22Rv1 (cell line): Measurements from ENCODE around the gene LRRC4B.

Experiments
- H3K27ac ChIP-seq: fragments of 450-650 bp; 2 replicates; pipeline ENCODE4 v1.5.1; 2017
- CTCF ChIP-seq: fragments of 450-650 bp; IDR thresholded peaks from 2 replicates; pipeline ENCODE4 v1.5.1; 2017; ENCODE audit warnings: mild to moderate bottlenecking
- ZFX ChIP-seq: fragments of 450-650 bp; IDR thresholded peaks from 2 replicates; pipeline ENCODE4 v1.6.1; 2017; ENCODE audit warnings: antibody characterized with exemption, borderline replicate concordance

LRRC4B gene

GRCh38 chr19:50559636-50560035 is 8.6 kb downstream of the LRRC4B start:
- H3K27ac ChIP-seq, result no peak overlapping the region
- no peak for TF ChIP-seq CTCF

GRCh38 chr19:50558449-50558848 is 9.8 kb downstream of the LRRC4B start:
- TF ChIP-seq ZFX (no peak), CTCF (no peak)
- no peak overlapping the region for H3K27ac ChIP-seq

GRCh38 chr19:50558039-50558438 is 10.2 kb downstream of the LRRC4B start:
- TF ChIP-seq ZFX, result no peak
- no peak for TF ChIP-seq CTCF

GRCh38 chr19:50557009-50557613 is 11.1 kb downstream of the LRRC4B start:
- TF ChIP-seq ZFX (no peak), CTCF (no peak)
- no peak overlapping the region for H3K27ac ChIP-seq

More at GRCh38 chr19:50558039-50558438, 10.2 kb downstream of the LRRC4B start:
- no peak overlapping the region for H3K27ac ChIP-seq

- TF ChIP-seq CTCF (peak; percentile 99), ZFX (no peak)
- H3K27ac ChIP-seq, result no peak overlapping the region
These were observed 11.8 kb downstream of the LRRC4B start for GRCh38 chr19:50556282-50557008.

GRCh38 chr19:50555450-50556281 is 12.6 kb downstream of the LRRC4B start:
- no peak overlapping the region for H3K27ac ChIP-seq
- no peak for TF ChIP-seq ZFX
- no peak for TF ChIP-seq CTCF

- no peak overlapping the region for H3K27ac ChIP-seq
- no peak for TF ChIP-seq ZFX
- no peak for TF ChIP-seq CTCF
These were observed 13.2 kb downstream of the LRRC4B start for GRCh38 chr19:50555033-50555432.
